HPDE6-E6E7 (cell line): Measurements from ENCODE around the gene ADRA2B.
"Not testable (repeated sequence)": the region's sequence is repeated elsewhere in the genome, so short reads cannot be mapped to it uniquely, and the experiment has no call there.

Experiments
- DNase-seq: peaks from one replicate; pipeline ENCODE4 v3.0.0; 2011; ENCODE audit warnings: missing footprints; ENCODE audit errors: extremely low spot score

Gene ADRA2B

GRCh38 chr2:96071087-96071976, 45.0 kb downstream of the ADRA2B start:
- DNase-seq, result not testable (repeated sequence)

- DNase-seq, result not testable (repeated sequence)
These were observed 46.0 kb downstream of the ADRA2B start for GRCh38 chr2:96070351-96070750.

- DNase-seq, result not testable (repeated sequence)
These were observed 46.5 kb downstream of the ADRA2B start for GRCh38 chr2:96069878-96070277.

GRCh38 chr2:96067902-96068581, 48.3 kb downstream of the ADRA2B start:
- DNase-seq, result not testable (repeated sequence)

- not testable (repeated sequence) for DNase-seq
These were observed 49.2 kb downstream of the ADRA2B start for GRCh38 chr2:96067098-96067660.

- DNase-seq, result not testable (repeated sequence)
These were observed 49.9 kb downstream of the ADRA2B start for GRCh38 chr2:96066511-96066910.

GRCh38 chr2:96065954-96066353, 50.4 kb downstream of the ADRA2B start:
- not testable (repeated sequence) for DNase-seq

GRCh38 chr2:96065381-96065930, 50.9 kb downstream of the ADRA2B start:
- DNase-seq, result no peak

- not testable (repeated sequence) for DNase-seq
These were observed 51.6 kb downstream of the ADRA2B start for GRCh38 chr2:96064760-96065159.

- not testable (repeated sequence) for DNase-seq
These were observed 52.2 kb downstream of the ADRA2B start for GRCh38 chr2:96064047-96064675.

GRCh38 chr2:96063116-96063899, 53.1 kb downstream of the ADRA2B start:
- peak; percentile 16 for DNase-seq
